H9 (cell line): ENCODE results near the gene FSIP1. TPM values are rescaled to one million over a fixed set of nuclear protein-coding genes. Genes with fewer than 3 reads are reported as not detected.

Source experiments
- DNase-seq: peaks from one replicate; pipeline ENCODE4 v3.0.0-alpha.2; 2017
- H2AFZ ChIP-seq: one replicate; pipeline ENCODE4 v1.6.1; 2013; ENCODE audit warnings: mild to moderate bottlenecking, low read length, control low read depth, moderate library complexity
- H2AK5ac ChIP-seq: 2 replicates; pipeline ENCODE4 v1.6.1; 2013; ENCODE audit warnings: low read length, control low read depth, mixed read lengths; ENCODE audit not compliant: insufficient read length
- H2BK120ac ChIP-seq: one replicate; pipeline ENCODE4 v1.6.1; 2013; ENCODE audit warnings: low read depth, mild to moderate bottlenecking, low read length, control low read depth, inconsistent platforms; ENCODE audit not compliant: poor library complexity, severe bottlenecking
- H2BK12ac ChIP-seq: 2 replicates; pipeline ENCODE4 v1.6.1; 2013; ENCODE audit warnings: low read length, control low read depth, mixed read lengths, low read depth; ENCODE audit not compliant: insufficient read length
- H2BK15ac ChIP-seq: 2 replicates; pipeline ENCODE4 v1.6.1; 2013; ENCODE audit warnings: low read depth, low read length, control low read depth
- H2BK20ac ChIP-seq: one replicate; pipeline ENCODE4 v1.6.1; 2013; ENCODE audit warnings: low read depth, mild to moderate bottlenecking, low read length, control low read depth, inconsistent platforms; ENCODE audit not compliant: poor library complexity, severe bottlenecking
- H2BK5ac ChIP-seq: 2 replicates; pipeline ENCODE4 v1.6.1; 2013; ENCODE audit warnings: low read length, control low read depth, mixed read lengths; ENCODE audit not compliant: insufficient read length
- H3K14ac ChIP-seq: 2 replicates; pipeline ENCODE4 v1.6.1; 2013; ENCODE audit warnings: low read length, control low read depth; ENCODE audit not compliant: insufficient read depth
- H3K18ac ChIP-seq: 2 replicates; pipeline ENCODE4 v1.6.1; 2013; ENCODE audit warnings: low read depth, mild to moderate bottlenecking, mixed read lengths, low read length, control low read depth; ENCODE audit not compliant: insufficient read length
- H3K23ac ChIP-seq: 2 replicates; pipeline ENCODE4 v1.6.1; 2013; ENCODE audit warnings: low read length, control low read depth, mixed read lengths, low read depth; ENCODE audit not compliant: insufficient read length
- H3K23me2 ChIP-seq: 2 replicates; pipeline ENCODE4 v1.6.1; 2013; ENCODE audit warnings: low read depth, mild to moderate bottlenecking, mixed read lengths, low read length, control low read depth; ENCODE audit not compliant: insufficient read length, poor library complexity, severe bottlenecking
- H3K27ac ChIP-seq: 2 replicates; pipeline ENCODE4 v1.5.1; 2013; ENCODE audit warnings: low read length, control low read depth, mixed read lengths, low read depth; ENCODE audit not compliant: insufficient read length
- H3K27me3 ChIP-seq: 2 replicates; pipeline ENCODE4 v1.6.1; 2013; ENCODE audit warnings: low read length, control low read depth, inconsistent platforms; ENCODE audit not compliant: insufficient read depth
- H3K4ac ChIP-seq: 2 replicates; pipeline ENCODE4 v1.6.1; 2013; ENCODE audit warnings: low read depth, mild to moderate bottlenecking, control low read depth, inconsistent platforms, low read length, moderate library complexity
- H3K4me1 ChIP-seq: 2 replicates; pipeline ENCODE4 v1.6.1; 2013; ENCODE audit warnings: low read length, control low read depth, inconsistent platforms; ENCODE audit not compliant: insufficient read depth
- H3K4me2 ChIP-seq: 2 replicates; pipeline ENCODE4 v1.6.1; 2013; ENCODE audit warnings: low read length, control low read depth, mixed read lengths; ENCODE audit not compliant: insufficient read length, insufficient read depth
- H3K56ac ChIP-seq: 2 replicates; pipeline ENCODE4 v1.6.1; 2013; ENCODE audit warnings: low read depth, mild to moderate bottlenecking, mixed read lengths, low read length, control low read depth; ENCODE audit not compliant: insufficient read length
- H3K79me1 ChIP-seq: 2 replicates; pipeline ENCODE4 v1.6.1; 2013; ENCODE audit warnings: low read depth, mild to moderate bottlenecking, moderate library complexity, low read length, control low read depth, inconsistent platforms; ENCODE audit not compliant: insufficient read depth, poor library complexity, severe bottlenecking
- H3K79me2 ChIP-seq: 2 replicates; pipeline ENCODE4 v1.6.1; 2013; ENCODE audit warnings: low read length, control low read depth, inconsistent platforms; ENCODE audit not compliant: insufficient read depth
- H3K9ac ChIP-seq: 2 replicates; pipeline ENCODE4 v1.6.1; 2013; ENCODE audit warnings: low read length, control low read depth, mixed read lengths; ENCODE audit not compliant: insufficient read length; ENCODE audit errors: extremely low read depth
- H3K9me3 ChIP-seq: one replicate; pipeline ENCODE4 v1.6.1; 2013; ENCODE audit warnings: low read depth, low read length, inconsistent platforms; ENCODE audit not compliant: control insufficient read depth
- H3T11ph ChIP-seq: one replicate; pipeline ENCODE4 v1.6.1; 2013; ENCODE audit warnings: mild to moderate bottlenecking, low read length, control low read depth, inconsistent platforms
- H4K20me1 ChIP-seq: one replicate; pipeline ENCODE4 v1.6.1; 2013; ENCODE audit not compliant: control insufficient read depth, insufficient read length, insufficient read depth
- H4K5ac ChIP-seq: 2 replicates; pipeline ENCODE4 v1.6.1; 2013; ENCODE audit warnings: low read depth, mild to moderate bottlenecking, mixed read lengths, low read length, control low read depth; ENCODE audit not compliant: insufficient read length
- H4K8ac ChIP-seq: replicated peaks from 2 replicates; pipeline ENCODE4 v1.6.1; 2013; ENCODE audit warnings: low read length, control low read depth, mixed read lengths, low read depth; ENCODE audit not compliant: insufficient read length
- H4K91ac ChIP-seq: 2 replicates; pipeline ENCODE4 v1.6.1; 2013; ENCODE audit warnings: low read depth, mild to moderate bottlenecking, moderate library complexity, mixed read lengths, low read length, control low read depth; ENCODE audit not compliant: insufficient read length
- H3K27ac Mint-ChIP-seq, 3 experiments: 2 replicates in 2 of 3; 3 replicates in 1 of 3; pipeline ENCODE4 v1.8.0; 2020 to 2021; ENCODE audit warnings: mixed read lengths in 3 of 3, mild to moderate bottlenecking in 1 of 3, moderate library complexity in 1 of 3
- H3K27me3 Mint-ChIP-seq: 2 replicates; pipeline ENCODE4 v1.8.0; 2021; ENCODE audit warnings: low read depth, mild to moderate bottlenecking, moderate library complexity, mixed read lengths
- H3K36me3 Mint-ChIP-seq, 3 experiments: 2 replicates in 2 of 3; 3 replicates in 1 of 3; pipeline ENCODE4 v1.8.0; 2020 to 2021; ENCODE audit warnings: low read depth in 3 of 3, mixed read lengths in 3 of 3; ENCODE audit not compliant: insufficient read depth in 1 of 3
- H3K4me1 Mint-ChIP-seq, 2 experiments: 2 replicates each; pipeline ENCODE4 v1.8.0; 2020; ENCODE audit warnings: mixed read lengths in 2 of 2
- H3K4me3 Mint-ChIP-seq, 2 experiments: 2 replicates in 1 of 2; 3 replicates in 1 of 2; pipeline ENCODE4 v1.8.0; 2020 to 2021; ENCODE audit warnings: mild to moderate bottlenecking in 2 of 2, mixed read lengths in 2 of 2, moderate library complexity in 1 of 2
- H3K9me3 Mint-ChIP-seq, 2 experiments: 2 replicates in 1 of 2; 3 replicates in 1 of 2; pipeline ENCODE4 v1.8.0; 2020; ENCODE audit warnings: mild to moderate bottlenecking in 2 of 2, mixed read lengths in 2 of 2, moderate library complexity in 1 of 2
- CTCF ChIP-seq: fragments of 200-600 bp; sonication (generic); conservative IDR thresholded peaks from 3 replicates; pipeline ENCODE4 v1.8.0; 2021; ENCODE audit warnings: antibody characterized with exemption, mild to moderate bottlenecking
- WGBS: extraction: QIAGEN DNeasy Blood & Tissue Kit; methylation state at CpG from one replicate; pipeline ENCODE4 v1.1.7; 2013; ENCODE audit warnings: missing lambda C conversion rate, low lambda C conversion rate, mixed read lengths; ENCODE audit not compliant: insufficient read length; ENCODE audit errors: extremely low coverage; 5-methylcytosine and 5-hydroxymethylcytosine counted together
- total RNA-seq: library from RNA; stranded (reverse); gene quantifications from 2 replicates; pipeline ENCODE4 v1.2.1, GENCODE V29; 2021

Gene FSIP1
- total RNA-seq, 1 experiment from 2014 or later, result 0.96 TPM

- H3K4me1 Mint-ChIP-seq, result peaks cover 40 to 45% of the 10 kb centered on the region in 2 experiments
- no peak overlapping the region for H2AFZ ChIP-seq
- H3K79me1 ChIP-seq, result peaks cover 4% of the 10 kb centered on the region
- H3K36me3 Mint-ChIP-seq, result peaks cover 26 to 56% (median 52%) of the 10 kb centered on the region in 3 experiments
- no peak overlapping the region for H4K91ac ChIP-seq
- no peaks in the 10 kb centered on the region; the same call in 1 of the 2 replicates for H3K79me2 ChIP-seq
- H2BK20ac ChIP-seq, result no peak overlapping the region
- H3K18ac ChIP-seq, result no peak overlapping the region
- H2BK12ac ChIP-seq, result no peak overlapping the region
- H3K9me3 Mint-ChIP-seq, result no peaks in the 10 kb centered on the region
- no peak overlapping the region for H4K8ac ChIP-seq
- H3K27ac Mint-ChIP-seq, result peak overlapping the region; percentile 49 to 81 (median 50); a peak in 4 of 7 replicates
- no peak overlapping the region for H3K27ac ChIP-seq
- H4K5ac ChIP-seq, result no peak overlapping the region
- H3K23ac ChIP-seq, result no peak overlapping the region
- H3K9ac ChIP-seq, result no peak overlapping the region
- no peak overlapping the region for H2BK120ac ChIP-seq
- H3K4me1 ChIP-seq, result no peaks in the 10 kb centered on the region
- no peak overlapping the region for H2AK5ac ChIP-seq
- WGBS, result no CpG with 5 or more reads among the region's 6 CpGs
- no peaks in the 10 kb centered on the region for H3K27me3 ChIP-seq
- H3K4ac ChIP-seq, result no peak overlapping the region
- H3K4me3 Mint-ChIP-seq, result no peak overlapping the region
- H3K14ac ChIP-seq, result no peak overlapping the region
- H3K9me3 ChIP-seq, result no peaks in the 10 kb centered on the region
- H2BK5ac ChIP-seq, result no peak overlapping the region
- H3K27me3 Mint-ChIP-seq, result no peaks in the 10 kb centered on the region
- no peak for TF ChIP-seq CTCF
- no peak overlapping the region for H3K56ac ChIP-seq
- no peak overlapping the region for H3K4me2 ChIP-seq
- no peaks in the 10 kb centered on the region for H3K23me2 ChIP-seq
- H2BK15ac ChIP-seq, result no peak overlapping the region
- no peak for DNase-seq
- no peak overlapping the region for H3T11ph ChIP-seq
- H4K20me1 ChIP-seq, result no peaks in the 10 kb centered on the region
Measured at GRCh38 chr15:39799552-39800011, 16.9 kb upstream of the FSIP1 start.
